ENCODE results near the gene N4BP3.

N4BP3 gene

GRCh38 chr5:178130576-178131445 lies 17.5 kb downstream of the N4BP3 start, which contains the start of gene RMND5B:
Gene RMND5B (plus strand): TSS chr5:178131014. CDS start chr5:178138120, 7,106 bp downstream.
- H3K27me3 ChIP-seq (ENCODE audit: insufficient read depth, poor library complexity, severe bottlenecking), result no peaks in the 10 kb centered on the region
- H3K4me3 ChIP-seq (replicated peaks; ENCODE audit: insufficient read depth, low read length), result peak within 1 kb of the TSS; percentile 67
- H3K27ac ChIP-seq (replicated peaks), result peak within 1 kb of the TSS; percentile 80
- TF ChIP-seq POLR2AphosphoS5 (IDR thresholded peaks at IDR 0.05; ENCODE audit: low read depth), result peak; percentile 56; the same call in 1 of the 2 replicates
- no peak for TF ChIP-seq SPI1 (IDR thresholded peaks at IDR 0.05; ENCODE audit: borderline replicate concordance, low read depth)
- peak; percentile 75 for TF ChIP-seq GABPA (IDR thresholded peaks at IDR 0.05; ENCODE audit: low read depth)
- peak; percentile 67 for TF ChIP-seq REST (IDR thresholded peaks at IDR 0.05; ENCODE audit: insufficient replicate concordance, low read depth)
- TF ChIP-seq CTCF (IDR thresholded peaks at IDR 0.05; ENCODE audit: insufficient read depth, low read length), result no peak
- peak; percentile 69 to 77 for DNase-seq (ENCODE audit: low read depth in 1 of 2, low spot score in 1 of 2)

- Histone ChIP-seq H3K27ac (replicated peaks) (peak overlapping the region; percentile 75), H3K27me3 (ENCODE audit: insufficient read depth, poor library complexity, severe bottlenecking) (no peaks in the 10 kb centered on the region), H3K4me3 (replicated peaks; ENCODE audit: insufficient read depth, low read length) (peak overlapping the region; percentile 67)
- no peak for DNase-seq (ENCODE audit: low read depth in 1 of 2, low spot score in 1 of 2)
- TF ChIP-seq GABPA (IDR thresholded peaks at IDR 0.05; ENCODE audit: low read depth) (no peak), SPI1 (IDR thresholded peaks at IDR 0.05; ENCODE audit: borderline replicate concordance, low read depth) (no peak), POLR2AphosphoS5 (IDR thresholded peaks at IDR 0.05; ENCODE audit: low read depth) (no peak), REST (IDR thresholded peaks at IDR 0.05; ENCODE audit: insufficient replicate concordance, low read depth) (no peak), CTCF (IDR thresholded peaks at IDR 0.05; ENCODE audit: insufficient read depth, low read length) (no peak)
Observed at GRCh38 chr5:178131446-178131996, 18.2 kb downstream of the N4BP3 start.

- Histone ChIP-seq H3K27ac (replicated peaks) (no peak overlapping the region), H3K27me3 (ENCODE audit: insufficient read depth, poor library complexity, severe bottlenecking) (no peaks in the 10 kb centered on the region), H3K4me3 (replicated peaks; ENCODE audit: insufficient read depth, low read length) (no peak overlapping the region)
- TF ChIP-seq POLR2AphosphoS5 (IDR thresholded peaks at IDR 0.05; ENCODE audit: low read depth), result no peak
- DNase-seq (ENCODE audit: low read depth in 1 of 2, low spot score in 1 of 2), result no peak
Observed at GRCh38 chr5:178136990-178137389, 23.7 kb downstream of the N4BP3 start.

- DNase-seq (ENCODE audit: low read depth in 1 of 2, low spot score in 1 of 2), result no peak
- Histone ChIP-seq H3K27ac (replicated peaks) (no peak overlapping the region), H3K27me3 (ENCODE audit: insufficient read depth, poor library complexity, severe bottlenecking) (no peaks in the 10 kb centered on the region), H3K4me3 (replicated peaks; ENCODE audit: insufficient read depth, low read length) (no peak overlapping the region)
- no peak for TF ChIP-seq REST (IDR thresholded peaks at IDR 0.05; ENCODE audit: insufficient replicate concordance, low read depth)
- TF ChIP-seq CTCF (IDR thresholded peaks at IDR 0.05; ENCODE audit: insufficient read depth, low read length), result no peak
Observed at GRCh38 chr5:178137991-178138390, 24.7 kb downstream of the N4BP3 start.

Measured in HL-60 (cell line).